ENCODE measurements around the gene TMTC3. TPM values are rescaled to one million over a fixed set of nuclear protein-coding genes. Genes with fewer than 3 reads are reported as not detected.

Gene TMTC3
- total RNA-seq, 1 experiment from 2014 or later, result 19.0 TPM

- intact Hi-C loops (cut with micrococcal nuclease), result no loop called here
- Mint-ChIP-seq H3K4me1 (ENCODE audit: insufficient read depth, unreplicated experiment) (no peaks in the 10 kb centered on the region), H3K4me3 (ENCODE audit: unreplicated experiment) (no peak overlapping the region), H3K36me3 (ENCODE audit: insufficient read depth, unreplicated experiment) (no peaks in the 10 kb centered on the region), H3K27me3 (ENCODE audit: insufficient read depth, unreplicated experiment) (no peaks in the 10 kb centered on the region), H3K9me3 (ENCODE audit: unreplicated experiment) (peaks cover 3% of the 10 kb centered on the region), H3K27ac (ENCODE audit: low read depth, unreplicated experiment) (no peak overlapping the region)
- ChIA-PET POLR2A (no interaction called here), CTCF (no interaction called here)
- DNase-seq (ENCODE audit: unreplicated experiment), result no peak
- TF ChIP-seq CTCF (IDR thresholded peaks at IDR 0.05; ENCODE audit: unreplicated experiment), result no peak
- no TSS peak for BruUV-seq (replicated peaks)
These were observed 88.2 kb downstream of the TMTC3 start for GRCh38 chr12:88230271-88230670.

GRCh38 chr12:88235183-88235833 lies 93.2 kb downstream of the TMTC3 start:
- POLR2A ChIA-PET, result no interaction called here
- peaks cover 10% of the 10 kb centered on the region for H3K4me1 Mint-ChIP-seq (ENCODE audit: insufficient read depth, unreplicated experiment)

GRCh38 chr12:88237954-88238353 lies 95.8 kb downstream of the TMTC3 start:
- Mint-ChIP-seq H3K36me3 (ENCODE audit: insufficient read depth, unreplicated experiment) (no peaks in the 10 kb centered on the region), H3K27ac (ENCODE audit: low read depth, unreplicated experiment) (no peak overlapping the region), H3K4me3 (ENCODE audit: unreplicated experiment) (no peak overlapping the region), H3K9me3 (ENCODE audit: unreplicated experiment) (no peaks in the 10 kb centered on the region), H3K27me3 (ENCODE audit: insufficient read depth, unreplicated experiment) (no peaks in the 10 kb centered on the region), H3K4me1 (ENCODE audit: insufficient read depth, unreplicated experiment) (peaks cover 23% of the 10 kb centered on the region)
- ChIA-PET CTCF (interaction anchor here (0.6 to 1.3 kb wide), 4 partner anchors 49 to 756 kb away, joined by 3 to 4 read pairs (median 3); no protein-coding TSS in a partner anchor), POLR2A (no interaction called here)
- TF ChIP-seq CTCF (IDR thresholded peaks at IDR 0.05; ENCODE audit: unreplicated experiment), result no peak
- intact Hi-C loops (cut with micrococcal nuclease), result no loop called here
- no TSS peak for BruUV-seq (replicated peaks)
- DNase-seq (ENCODE audit: unreplicated experiment), result peak; percentile 58

More at GRCh38 chr12:88235183-88235833, 93.2 kb downstream of the TMTC3 start:
- no peaks in the 10 kb centered on the region for H3K27me3 Mint-ChIP-seq (ENCODE audit: insufficient read depth, unreplicated experiment)
- no peak for TF ChIP-seq CTCF (IDR thresholded peaks at IDR 0.05; ENCODE audit: unreplicated experiment)
- H3K27ac Mint-ChIP-seq (ENCODE audit: low read depth, unreplicated experiment), result no peak overlapping the region
- no TSS peak for BruUV-seq (replicated peaks)
- CTCF ChIA-PET, result no interaction called here
- no peak overlapping the region for H3K4me3 Mint-ChIP-seq (ENCODE audit: unreplicated experiment)
- no peak for DNase-seq (ENCODE audit: unreplicated experiment)
- no peaks in the 10 kb centered on the region for H3K36me3 Mint-ChIP-seq (ENCODE audit: insufficient read depth, unreplicated experiment)
- H3K9me3 Mint-ChIP-seq (ENCODE audit: unreplicated experiment), result no peaks in the 10 kb centered on the region
- intact Hi-C loops (cut with micrococcal nuclease), result no loop called here

- ChIA-PET CTCF (interaction anchor here (0.6 to 1.3 kb wide), 4 partner anchors 50 to 755 kb away, joined by 3 to 4 read pairs (median 3); no protein-coding TSS in a partner anchor), POLR2A (no interaction called here)
- H3K4me1 Mint-ChIP-seq (ENCODE audit: insufficient read depth, unreplicated experiment), result peaks cover 28% of the 10 kb centered on the region
- no peak overlapping the region for H3K4me3 Mint-ChIP-seq (ENCODE audit: unreplicated experiment)
- no peaks in the 10 kb centered on the region for H3K36me3 Mint-ChIP-seq (ENCODE audit: insufficient read depth, unreplicated experiment)
- no peak for TF ChIP-seq CTCF (IDR thresholded peaks at IDR 0.05; ENCODE audit: unreplicated experiment)
- BruUV-seq (replicated peaks), result no TSS peak
- no peaks in the 10 kb centered on the region for H3K27me3 Mint-ChIP-seq (ENCODE audit: insufficient read depth, unreplicated experiment)
- H3K9me3 Mint-ChIP-seq (ENCODE audit: unreplicated experiment), result no peaks in the 10 kb centered on the region
- DNase-seq (ENCODE audit: unreplicated experiment), result no peak
- intact Hi-C loops (cut with micrococcal nuclease), result no loop called here
- no peak overlapping the region for H3K27ac Mint-ChIP-seq (ENCODE audit: low read depth, unreplicated experiment)
These were observed 96.3 kb downstream of the TMTC3 start for GRCh38 chr12:88238406-88238805.
